DND-41 (cell line): Measurements from ENCODE around the gene COX5A.
A peak's percentile ranks its signal among the peaks of the same experiment; 100 is the strongest.

Experiments
- ATAC-seq: fragments of 200-7000 bp; cut with Tn5 transposase; 3 replicates; pipeline ENCODE4 v1.9.1; 2021; ENCODE audit warnings: low read depth; ENCODE audit not compliant: insufficient read depth
- DNase-seq: peaks from one replicate; pipeline ENCODE4 v3.0.0-alpha.2; 2020
- H2AFZ ChIP-seq: 2 replicates; pipeline ENCODE4 v1.6.0; 2012; ENCODE audit warnings: low read depth, low read length
- H3K27ac ChIP-seq: 2 replicates; pipeline ENCODE4 v1.5.1; 2012; ENCODE audit warnings: low read length, inconsistent platforms
- H3K27me3 ChIP-seq: fragments of 200-600 bp; sonication (generic); 2 replicates; pipeline ENCODE4 v1.6.0; 2012; ENCODE audit warnings: low read length, mild to moderate bottlenecking, inconsistent platforms; ENCODE audit not compliant: insufficient read depth, poor library complexity
- H3K36me3 ChIP-seq: 2 replicates; pipeline ENCODE4 v1.5.1; 2012; ENCODE audit warnings: low read length, inconsistent platforms; ENCODE audit not compliant: insufficient read depth
- H3K4me1 ChIP-seq: 2 replicates; pipeline ENCODE4 v1.5.1; 2012; ENCODE audit warnings: mild to moderate bottlenecking, low read length; ENCODE audit not compliant: insufficient read depth
- H3K4me2 ChIP-seq: 2 replicates; pipeline ENCODE4 v1.6.0; 2012; ENCODE audit warnings: mild to moderate bottlenecking, moderate library complexity, low read length, inconsistent platforms; ENCODE audit not compliant: insufficient read depth
- H3K4me3 ChIP-seq, 2 experiments: fragments of 200-600 bp in 1 of 2; shearing (Covaris generic) in 1 of 2; 2 replicates each; pipeline ENCODE4 v1.5.1; 2012 to 2016; ENCODE audit warnings: inconsistent platforms in 2 of 2, low read length in 2 of 2, mild to moderate bottlenecking in 2 of 2, low read depth in 1 of 2, moderate library complexity in 1 of 2
- H3K79me2 ChIP-seq: 2 replicates; pipeline ENCODE4 v1.6.0; 2012; ENCODE audit warnings: low read length, inconsistent platforms; ENCODE audit not compliant: insufficient read depth
- H3K9ac ChIP-seq: 2 replicates; pipeline ENCODE4 v1.6.0; 2012; ENCODE audit warnings: low read depth, mild to moderate bottlenecking, inconsistent platforms, low read length, moderate library complexity
- H3K9me3 ChIP-seq: 2 replicates; pipeline ENCODE4 v1.5.1; 2012; ENCODE audit warnings: low read length, moderate library complexity, mild to moderate bottlenecking, inconsistent platforms; ENCODE audit not compliant: insufficient read depth, severe bottlenecking
- H4K20me1 ChIP-seq: 2 replicates; pipeline ENCODE4 v1.6.0; 2012; ENCODE audit warnings: low read length; ENCODE audit not compliant: insufficient read depth
- EZH2 ChIP-seq: IDR thresholded peaks from 3 replicates; pipeline ENCODE4 v1.6.1; 2012; ENCODE audit warnings: borderline replicate concordance, low read depth, mild to moderate bottlenecking, moderate library complexity, low read length, inconsistent platforms; ENCODE audit not compliant: severe bottlenecking
- TF ChIP-seq, protein P1 (sequence below): IDR thresholded peaks from 2 replicates; pipeline ENCODE4 v1.5.1; 2012; ENCODE audit warnings: borderline replicate concordance, low read length, moderate library complexity, mild to moderate bottlenecking; ENCODE audit not compliant: poor library complexity, severe bottlenecking; ENCODE audit errors: extremely low read depth

The COX5A gene

GRCh38 chr15:74901612-74902063 lies 36.2 kb downstream of the COX5A start:
- Histone ChIP-seq H4K20me1 (no peaks in the 10 kb centered on the region), H2AFZ (peak overlapping the region; percentile 51; the same call in 1 of the 2 replicates), H3K4me1 (peaks cover 16% of the 10 kb centered on the region), H3K27me3 (no peaks in the 10 kb centered on the region), H3K9me3 (no peaks in the 10 kb centered on the region), H3K36me3 (peaks cover 70% of the 10 kb centered on the region), H3K79me2 (peaks cover 14% of the 10 kb centered on the region), H3K4me3 (no peak overlapping the region), H3K4me2 (no peak overlapping the region), H3K9ac (peak overlapping the region; percentile 22), H3K27ac (peak overlapping the region; percentile 67)
- peak; percentile 56 for ATAC-seq
- no peak for TF ChIP-seq EZH2
- TF ChIP-seq, protein P1, sequence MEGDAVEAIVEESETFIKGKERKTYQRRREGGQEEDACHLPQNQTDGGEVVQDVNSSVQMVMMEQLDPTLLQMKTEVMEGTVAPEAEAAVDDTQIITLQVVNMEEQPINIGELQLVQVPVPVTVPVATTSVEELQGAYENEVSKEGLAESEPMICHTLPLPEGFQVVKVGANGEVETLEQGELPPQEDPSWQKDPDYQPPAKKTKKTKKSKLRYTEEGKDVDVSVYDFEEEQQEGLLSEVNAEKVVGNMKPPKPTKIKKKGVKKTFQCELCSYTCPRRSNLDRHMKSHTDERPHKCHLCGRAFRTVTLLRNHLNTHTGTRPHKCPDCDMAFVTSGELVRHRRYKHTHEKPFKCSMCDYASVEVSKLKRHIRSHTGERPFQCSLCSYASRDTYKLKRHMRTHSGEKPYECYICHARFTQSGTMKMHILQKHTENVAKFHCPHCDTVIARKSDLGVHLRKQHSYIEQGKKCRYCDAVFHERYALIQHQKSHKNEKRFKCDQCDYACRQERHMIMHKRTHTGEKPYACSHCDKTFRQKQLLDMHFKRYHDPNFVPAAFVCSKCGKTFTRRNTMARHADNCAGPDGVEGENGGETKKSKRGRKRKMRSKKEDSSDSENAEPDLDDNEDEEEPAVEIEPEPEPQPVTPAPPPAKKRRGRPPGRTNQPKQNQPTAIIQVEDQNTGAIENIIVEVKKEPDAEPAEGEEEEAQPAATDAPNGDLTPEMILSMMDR = peak; percentile 84
- peak; percentile 64 for DNase-seq

DNA sequence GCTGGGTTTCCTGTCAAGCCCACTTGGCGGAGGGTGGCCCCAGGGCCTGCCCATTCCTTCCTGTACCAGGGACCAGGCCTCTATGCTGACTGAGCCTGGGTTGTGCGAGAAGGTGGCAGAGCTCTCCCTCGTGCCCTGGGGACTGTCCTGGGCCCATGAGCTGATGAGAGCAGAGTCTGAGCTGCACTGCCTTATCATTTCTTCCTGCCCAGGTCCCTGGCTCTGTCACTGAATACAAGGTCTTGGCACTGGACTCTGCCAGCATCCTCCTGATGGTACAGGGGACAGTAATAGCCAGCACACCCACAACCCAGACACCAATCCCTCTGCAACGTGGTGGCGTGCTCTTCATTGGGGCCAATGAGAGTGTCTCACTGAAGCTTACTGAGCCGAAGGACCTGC lies 40.6 kb downstream of the COX5A start:
- TF ChIP-seq, protein P1 = no peak
- TF ChIP-seq EZH2 = no peak
- H3K9ac ChIP-seq = no peak overlapping the region
- no peak overlapping the region for H3K4me2 ChIP-seq
- H3K79me2 ChIP-seq = no peaks in the 10 kb centered on the region
- no peak for ATAC-seq
- peaks cover 3% of the 10 kb centered on the region for H3K4me1 ChIP-seq
- no peak for DNase-seq
- peaks cover 66% of the 10 kb centered on the region for H3K36me3 ChIP-seq
- H4K20me1 ChIP-seq = no peaks in the 10 kb centered on the region
- no peaks in the 10 kb centered on the region for H3K9me3 ChIP-seq
- H3K27ac ChIP-seq = no peak overlapping the region
- H2AFZ ChIP-seq = no peak overlapping the region
- H3K27me3 ChIP-seq = no peaks in the 10 kb centered on the region
- no peak overlapping the region for H3K4me3 ChIP-seq

DNA sequence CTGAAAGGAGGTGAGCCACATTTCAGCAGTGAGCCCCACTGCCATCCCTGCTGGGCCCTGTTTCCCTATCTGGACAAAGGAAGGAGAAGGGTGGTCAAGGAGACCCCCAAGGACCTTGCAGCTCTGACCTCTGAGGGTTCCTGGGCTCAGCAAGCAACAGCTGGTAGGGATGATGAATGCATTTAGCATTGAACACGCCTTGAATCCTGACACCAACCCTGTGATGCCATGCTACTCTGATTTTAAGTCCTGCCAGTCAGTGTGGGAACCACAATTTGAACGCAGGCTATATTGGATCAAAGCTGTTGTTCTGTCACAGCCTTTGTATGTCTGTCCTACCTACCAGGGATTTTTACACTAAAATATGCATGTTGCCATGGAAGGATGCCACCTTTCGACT lies 41.6 kb downstream of the COX5A start:
- H3K27me3 ChIP-seq = no peaks in the 10 kb centered on the region
- no peak for ATAC-seq
- peaks cover 64% of the 10 kb centered on the region for H3K36me3 ChIP-seq

More for the DNA sequence above, 41.6 kb downstream of the COX5A start:
- no peaks in the 10 kb centered on the region for H3K79me2 ChIP-seq
- H2AFZ ChIP-seq = no peak overlapping the region
- H3K9me3 ChIP-seq = no peaks in the 10 kb centered on the region
- no peak overlapping the region for H3K4me3 ChIP-seq
- H3K27ac ChIP-seq = no peak overlapping the region
- no peaks in the 10 kb centered on the region for H4K20me1 ChIP-seq
- peaks cover 3% of the 10 kb centered on the region for H3K4me1 ChIP-seq
- H3K4me2 ChIP-seq = no peak overlapping the region
- no peak overlapping the region for H3K9ac ChIP-seq
- DNase-seq = no peak
- TF ChIP-seq EZH2 = no peak
- TF ChIP-seq, protein P1 = no peak
